K562 treated with DMSO at 1 percent for 12 hours (cell line): Measurements from ENCODE around the gene TEX26. TPM values are rescaled to one million over a fixed set of nuclear protein-coding genes. Genes with fewer than 3 reads are reported as not detected.

Experiments used
- total RNA-seq: library from RNA; unstranded; fragments of 300-600 nt; gene quantifications from 2 replicates; pipeline ENCODE4 v1.2.3, GENCODE V29; 2022; ENCODE audit not compliant: insufficient read depth

Gene TEX26
- total RNA-seq = not detected in 2 replicates

GRCh38 chr13:30932481-30933353, at the start of gene TEX26:
Gene TEX26, plus strand, starts transcription at chr13:30932656. Its CDS starts 60 bp downstream, at chr13:30932716.

DNA sequence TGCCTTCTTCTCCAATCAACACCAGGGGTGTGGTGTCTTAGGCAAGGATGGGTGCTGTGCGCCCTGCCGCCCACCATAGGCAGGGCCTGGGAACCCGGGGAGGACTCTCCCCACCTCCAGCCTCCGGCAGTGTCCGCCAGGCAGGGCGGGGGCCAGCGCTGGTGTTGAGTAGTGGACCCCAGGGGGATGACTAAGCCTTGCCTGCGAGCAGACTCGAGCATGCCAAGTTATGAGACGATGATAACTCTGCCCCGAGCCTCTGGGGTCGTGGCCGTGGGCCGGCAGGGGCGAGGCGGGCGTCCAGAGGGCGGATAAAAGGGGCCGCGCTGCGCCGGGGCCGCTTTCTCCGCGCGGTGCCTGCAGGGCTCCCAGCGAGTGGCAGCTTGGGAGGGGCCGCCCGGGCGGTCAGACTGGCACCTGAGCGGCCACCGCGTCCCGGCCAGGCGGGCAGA, 26.5 kb upstream of the TEX26 start, which contains the start of gene MEDAG:
MEDAG (plus strand) TSS at position 340 of the 452 bp plus-strand sequence. CDS start 245 bp downstream, outside the sequence.

Other genes with a start within 250 kb of the TEX26 start
- 1.7 TPM in 1 of 2 replicates, not detected in the other for gene ALOX5AP, start 197.1 kb upstream of the TEX26 start, total RNA-seq
- gene MEDAG, start 26.4 kb upstream of the TEX26 start, total RNA-seq = not detected in 2 replicates
- gene HSPH1, start 229.2 kb downstream of the TEX26 start, total RNA-seq = 12.9 and 34.9 TPM in 2 replicates